Neural cell (in vitro differentiated cells): ENCODE data around the gene DBN1. TPM values are rescaled to one million over a fixed set of nuclear protein-coding genes. Genes with fewer than 3 reads are reported as not detected.

Source experiments
- H2AFZ ChIP-seq: fragments of 200-600, 300-800 bp; sonication (generic), shearing (Covaris generic); 2 replicates; pipeline ENCODE4 v1.6.0; 2014; ENCODE audit warnings: low read depth, mild to moderate bottlenecking, antibody characterized with exemption, low read length, moderate library complexity
- H3F3A ChIP-seq: fragments of 200-600 bp; shearing (Covaris generic); 2 replicates; pipeline ENCODE4 v1.6.1; 2016; ENCODE audit warnings: mild to moderate bottlenecking, moderate library complexity, mixed read lengths, antibody characterized with exemption, low read length; ENCODE audit not compliant: insufficient read depth, poor library complexity, severe bottlenecking
- H3K27ac ChIP-seq: fragments of 200-600, 300-800 bp; sonication (generic), shearing (Covaris generic); 2 replicates; pipeline ENCODE4 v1.5.1; 2014; ENCODE audit warnings: mild to moderate bottlenecking, low read length, moderate library complexity
- H3K27me3 ChIP-seq: fragments of 300-800, 200-600 bp; sonication (generic), shearing (Covaris generic); 2 replicates; pipeline ENCODE4 v1.6.0; 2014; ENCODE audit warnings: mild to moderate bottlenecking, low read depth, low read length, moderate library complexity; ENCODE audit not compliant: insufficient read depth
- H3K36me3 ChIP-seq: fragments of 300-800, 200-600 bp; sonication (generic), shearing (Covaris generic); 2 replicates; pipeline ENCODE4 v1.5.1; 2014; ENCODE audit warnings: mild to moderate bottlenecking, antibody characterized with exemption, low read length, moderate library complexity; ENCODE audit not compliant: insufficient read depth
- H3K4me2 ChIP-seq: fragments of 300-800, 200-600 bp; sonication (generic), shearing (Covaris generic); 2 replicates; pipeline ENCODE4 v1.6.0; 2014; ENCODE audit warnings: mild to moderate bottlenecking, low read length
- H3K4me3 ChIP-seq: fragments of 300-800, 200-600 bp; sonication (generic), shearing (Covaris generic); 2 replicates; pipeline ENCODE4 v1.5.1; 2014; ENCODE audit warnings: mild to moderate bottlenecking, low read length, moderate library complexity
- H3K79me2 ChIP-seq: fragments of 200-600 bp; shearing (Covaris generic); replicated peaks from 2 replicates; pipeline ENCODE4 v1.6.0; 2014; ENCODE audit warnings: mild to moderate bottlenecking, low read length, moderate library complexity; ENCODE audit not compliant: insufficient read depth
- H3K9ac ChIP-seq: fragments of 300-800, 200-600 bp; sonication (generic), shearing (Covaris generic); 2 replicates; pipeline ENCODE4 v1.6.1; 2016; ENCODE audit warnings: mild to moderate bottlenecking, low read length, mixed read lengths
- H3K9me2 ChIP-seq: fragments of 200-600 bp; shearing (Covaris generic); 2 replicates; pipeline ENCODE4 v1.6.1; 2016; ENCODE audit warnings: mild to moderate bottlenecking, low read length, mixed read lengths; ENCODE audit not compliant: insufficient read depth
- H3K9me3 ChIP-seq: fragments of 200-600, 300-800 bp; sonication (generic), shearing (Covaris generic); 2 replicates; pipeline ENCODE4 v1.6.1; 2016; ENCODE audit warnings: mild to moderate bottlenecking, mixed run types, low read length, moderate library complexity, mixed read lengths
- H4K20me1 ChIP-seq: fragments of 200-600 bp; shearing (Covaris generic); 2 replicates; pipeline ENCODE4 v1.6.1; 2016; ENCODE audit warnings: mild to moderate bottlenecking, mixed run types; ENCODE audit not compliant: insufficient read depth
- EP300 ChIP-seq: fragments of 450-650 bp; conservative IDR thresholded peaks from 2 replicates; pipeline ENCODE4 v1.6.1; 2014; ENCODE audit warnings: antibody characterized with exemption, mild to moderate bottlenecking, moderate library complexity; ENCODE audit not compliant: poor library complexity, severe bottlenecking
- EZH2 ChIP-seq: fragments of 200-600, 300-800 bp; shearing (Covaris generic), sonication (generic); IDR thresholded peaks from 2 replicates; pipeline ENCODE4 v1.6.1; 2014; ENCODE audit warnings: antibody characterized with exemption, low read length, borderline replicate concordance, mild to moderate bottlenecking; ENCODE audit not compliant: insufficient read depth, poor library complexity, severe bottlenecking
- MXI1 ChIP-seq: fragments of 450-650 bp; conservative IDR thresholded peaks from 2 replicates; pipeline ENCODE4 v1.6.1; 2014; ENCODE audit warnings: antibody characterized with exemption, mild to moderate bottlenecking; ENCODE audit not compliant: poor library complexity, severe bottlenecking
- POLR2AphosphoS5 ChIP-seq: IDR thresholded peaks from 2 replicates; pipeline ENCODE4 v1.6.1; 2012
- RAD21 ChIP-seq: fragments of 450-650 bp; conservative IDR thresholded peaks from 2 replicates; pipeline ENCODE4 v1.6.1; 2014; ENCODE audit warnings: antibody characterized with exemption, mild to moderate bottlenecking, moderate library complexity
- SMC3 ChIP-seq: fragments of 450-650 bp; conservative IDR thresholded peaks from 2 replicates; pipeline ENCODE4 v1.6.1; 2014; ENCODE audit warnings: antibody characterized with exemption, mild to moderate bottlenecking, moderate library complexity; ENCODE audit not compliant: poor library complexity
- TAF1 ChIP-seq: IDR thresholded peaks from 2 replicates; pipeline ENCODE4 v1.6.1; 2012; ENCODE audit warnings: low read depth
- polyA plus RNA-seq: library from polyadenylated mRNA; depleted of rRNA; stranded (reverse); fragments of >200 nt; gene quantifications from 2 replicates; pipeline ENCODE4 v1.2.3, GENCODE V29; 2014
- TF ChIP-seq, protein P1 (sequence below): IDR thresholded peaks from 2 replicates; pipeline ENCODE4 v1.6.1; 2012; ENCODE audit warnings: borderline replicate concordance
- TF ChIP-seq, protein P2 (sequence below): fragments of 450-650 bp; IDR thresholded peaks from 2 replicates; pipeline ENCODE4 v1.5.1; 2014; ENCODE audit warnings: antibody characterized with exemption, mild to moderate bottlenecking, moderate library complexity; ENCODE audit not compliant: poor library complexity, severe bottlenecking

Gene DBN1
- polyA plus RNA-seq, 1 donor from 2014 or later: 319 TPM

DNA sequence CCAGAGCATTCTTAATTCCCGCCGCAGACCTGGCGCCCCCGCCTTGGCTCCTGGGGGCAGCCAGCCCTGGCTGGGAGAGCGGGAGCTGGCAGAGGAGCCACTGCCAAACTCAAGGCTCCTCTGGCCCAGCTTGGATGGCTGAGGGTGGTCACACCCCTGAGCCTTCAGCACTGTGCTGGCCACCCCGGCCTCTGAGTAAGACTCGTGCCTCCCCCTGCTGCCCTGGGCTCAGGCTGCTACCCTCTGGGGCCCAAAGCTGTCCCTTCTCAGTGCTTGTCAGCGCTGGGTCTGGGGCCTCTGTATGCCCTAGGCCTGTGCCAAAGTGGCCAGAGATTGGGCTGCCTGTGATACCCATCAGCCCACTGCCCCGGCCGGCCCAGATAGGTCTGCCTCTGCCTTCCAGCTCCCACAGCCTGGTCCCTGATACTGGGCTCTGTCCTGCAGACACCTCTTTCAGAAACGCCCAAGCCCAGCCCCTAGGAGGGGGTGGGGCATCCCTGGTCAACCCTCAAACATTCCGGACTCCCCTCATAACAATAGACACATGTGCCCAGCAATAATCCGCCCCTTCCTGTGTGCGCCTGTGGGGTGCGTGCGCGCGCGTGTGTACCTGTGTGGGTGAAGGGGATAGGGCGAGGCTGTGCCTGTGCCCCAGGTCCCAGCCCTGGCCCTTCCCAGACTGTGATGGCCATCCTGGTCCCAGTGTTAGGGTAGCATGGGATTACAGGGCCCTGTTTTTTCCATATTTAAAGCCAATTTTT, 31.2 kb downstream of the DBN1 start:
- Histone ChIP-seq H2AFZ (no peak overlapping the region), H3K36me3 (no peaks in the 10 kb centered on the region), H3K79me2 (peaks cover 9% of the 10 kb centered on the region), H3K9me2 (no peaks in the 10 kb centered on the region), H3K27me3 (no peaks in the 10 kb centered on the region), H3K9ac (no peak overlapping the region), H3K4me3 (no peak overlapping the region), H4K20me1 (no peaks in the 10 kb centered on the region), H3K4me2 (no peak overlapping the region), H3K27ac (no peak overlapping the region), H3F3A (no peaks in the 10 kb centered on the region), H3K9me3 (no peaks in the 10 kb centered on the region)
- TF ChIP-seq, protein P1, sequence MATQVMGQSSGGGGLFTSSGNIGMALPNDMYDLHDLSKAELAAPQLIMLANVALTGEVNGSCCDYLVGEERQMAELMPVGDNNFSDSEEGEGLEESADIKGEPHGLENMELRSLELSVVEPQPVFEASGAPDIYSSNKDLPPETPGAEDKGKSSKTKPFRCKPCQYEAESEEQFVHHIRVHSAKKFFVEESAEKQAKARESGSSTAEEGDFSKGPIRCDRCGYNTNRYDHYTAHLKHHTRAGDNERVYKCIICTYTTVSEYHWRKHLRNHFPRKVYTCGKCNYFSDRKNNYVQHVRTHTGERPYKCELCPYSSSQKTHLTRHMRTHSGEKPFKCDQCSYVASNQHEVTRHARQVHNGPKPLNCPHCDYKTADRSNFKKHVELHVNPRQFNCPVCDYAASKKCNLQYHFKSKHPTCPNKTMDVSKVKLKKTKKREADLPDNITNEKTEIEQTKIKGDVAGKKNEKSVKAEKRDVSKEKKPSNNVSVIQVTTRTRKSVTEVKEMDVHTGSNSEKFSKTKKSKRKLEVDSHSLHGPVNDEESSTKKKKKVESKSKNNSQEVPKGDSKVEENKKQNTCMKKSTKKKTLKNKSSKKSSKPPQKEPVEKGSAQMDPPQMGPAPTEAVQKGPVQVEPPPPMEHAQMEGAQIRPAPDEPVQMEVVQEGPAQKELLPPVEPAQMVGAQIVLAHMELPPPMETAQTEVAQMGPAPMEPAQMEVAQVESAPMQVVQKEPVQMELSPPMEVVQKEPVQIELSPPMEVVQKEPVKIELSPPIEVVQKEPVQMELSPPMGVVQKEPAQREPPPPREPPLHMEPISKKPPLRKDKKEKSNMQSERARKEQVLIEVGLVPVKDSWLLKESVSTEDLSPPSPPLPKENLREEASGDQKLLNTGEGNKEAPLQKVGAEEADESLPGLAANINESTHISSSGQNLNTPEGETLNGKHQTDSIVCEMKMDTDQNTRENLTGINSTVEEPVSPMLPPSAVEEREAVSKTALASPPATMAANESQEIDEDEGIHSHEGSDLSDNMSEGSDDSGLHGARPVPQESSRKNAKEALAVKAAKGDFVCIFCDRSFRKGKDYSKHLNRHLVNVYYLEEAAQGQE: no peak
- TF ChIP-seq EP300 (no peak), SMC3 (no peak), TAF1 (no peak), EZH2 (no peak), RAD21 (no peak), POLR2AphosphoS5 (no peak), MXI1 (no peak)
- TF ChIP-seq, protein P2, sequence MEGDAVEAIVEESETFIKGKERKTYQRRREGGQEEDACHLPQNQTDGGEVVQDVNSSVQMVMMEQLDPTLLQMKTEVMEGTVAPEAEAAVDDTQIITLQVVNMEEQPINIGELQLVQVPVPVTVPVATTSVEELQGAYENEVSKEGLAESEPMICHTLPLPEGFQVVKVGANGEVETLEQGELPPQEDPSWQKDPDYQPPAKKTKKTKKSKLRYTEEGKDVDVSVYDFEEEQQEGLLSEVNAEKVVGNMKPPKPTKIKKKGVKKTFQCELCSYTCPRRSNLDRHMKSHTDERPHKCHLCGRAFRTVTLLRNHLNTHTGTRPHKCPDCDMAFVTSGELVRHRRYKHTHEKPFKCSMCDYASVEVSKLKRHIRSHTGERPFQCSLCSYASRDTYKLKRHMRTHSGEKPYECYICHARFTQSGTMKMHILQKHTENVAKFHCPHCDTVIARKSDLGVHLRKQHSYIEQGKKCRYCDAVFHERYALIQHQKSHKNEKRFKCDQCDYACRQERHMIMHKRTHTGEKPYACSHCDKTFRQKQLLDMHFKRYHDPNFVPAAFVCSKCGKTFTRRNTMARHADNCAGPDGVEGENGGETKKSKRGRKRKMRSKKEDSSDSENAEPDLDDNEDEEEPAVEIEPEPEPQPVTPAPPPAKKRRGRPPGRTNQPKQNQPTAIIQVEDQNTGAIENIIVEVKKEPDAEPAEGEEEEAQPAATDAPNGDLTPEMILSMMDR: no peak

DNA sequence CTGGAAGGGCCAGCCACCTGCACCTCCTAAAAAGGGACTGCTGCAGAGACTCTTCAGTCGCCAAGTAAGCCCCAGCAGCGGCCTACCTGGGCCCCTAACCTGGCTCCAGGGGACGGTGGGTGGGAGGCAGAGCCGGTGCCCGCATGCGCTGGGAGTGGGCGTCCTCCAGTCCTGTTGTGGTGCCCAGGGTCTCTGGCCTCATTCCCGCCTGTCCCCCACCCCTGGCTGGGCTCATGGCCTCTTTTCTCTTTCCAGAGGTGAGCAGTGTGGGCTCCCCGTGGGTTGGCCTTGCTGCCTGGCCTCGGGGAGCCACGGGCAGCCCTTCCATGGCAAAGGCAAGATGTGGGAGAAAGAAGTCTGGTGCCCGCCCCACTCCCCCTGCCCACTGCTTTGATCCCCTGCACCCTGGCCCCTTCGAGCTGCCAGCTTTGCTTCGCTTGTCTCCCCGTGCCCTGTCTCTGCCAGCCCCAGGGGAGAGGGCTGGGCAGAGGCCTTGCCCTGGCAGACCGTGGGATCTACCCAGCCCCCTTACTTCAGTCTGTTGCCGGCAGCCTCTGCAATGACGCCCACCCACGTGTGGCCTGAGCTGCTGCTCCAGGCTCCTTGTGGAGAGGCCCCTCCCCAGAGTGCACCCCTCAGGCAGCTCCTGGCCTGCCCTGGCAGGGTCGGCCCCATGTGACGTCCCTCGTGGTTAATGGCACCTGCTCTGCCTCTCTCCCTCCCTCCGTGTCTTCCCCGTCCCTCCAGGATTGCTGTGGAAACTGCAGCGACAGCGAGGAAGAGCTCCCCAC, 32.2 kb downstream of the DBN1 start:
- H3K4me3 ChIP-seq: no peak overlapping the region
- H3K79me2 ChIP-seq: peaks cover 7% of the 10 kb centered on the region
- H3K4me2 ChIP-seq: no peak overlapping the region
- H3K9ac ChIP-seq: no peak overlapping the region
- no peak overlapping the region for H2AFZ ChIP-seq
- no peak overlapping the region for H3K27ac ChIP-seq
- H4K20me1 ChIP-seq: no peaks in the 10 kb centered on the region
- TF ChIP-seq MXI1: no peak
- TF ChIP-seq, protein P1: no peak
- TF ChIP-seq TAF1: no peak
- TF ChIP-seq SMC3: no peak
- no peak for TF ChIP-seq RAD21
- TF ChIP-seq EP300: no peak
- TF ChIP-seq, protein P2: no peak
- no peak for TF ChIP-seq EZH2
- TF ChIP-seq POLR2AphosphoS5: no peak
- H3K9me2 ChIP-seq: no peaks in the 10 kb centered on the region
- H3K36me3 ChIP-seq: no peaks in the 10 kb centered on the region
- no peaks in the 10 kb centered on the region for H3K9me3 ChIP-seq
- H3F3A ChIP-seq: no peaks in the 10 kb centered on the region
- H3K27me3 ChIP-seq: no peaks in the 10 kb centered on the region
